ENCODE measurements around the gene NDUFA13.

Gene NDUFA13

DNA sequence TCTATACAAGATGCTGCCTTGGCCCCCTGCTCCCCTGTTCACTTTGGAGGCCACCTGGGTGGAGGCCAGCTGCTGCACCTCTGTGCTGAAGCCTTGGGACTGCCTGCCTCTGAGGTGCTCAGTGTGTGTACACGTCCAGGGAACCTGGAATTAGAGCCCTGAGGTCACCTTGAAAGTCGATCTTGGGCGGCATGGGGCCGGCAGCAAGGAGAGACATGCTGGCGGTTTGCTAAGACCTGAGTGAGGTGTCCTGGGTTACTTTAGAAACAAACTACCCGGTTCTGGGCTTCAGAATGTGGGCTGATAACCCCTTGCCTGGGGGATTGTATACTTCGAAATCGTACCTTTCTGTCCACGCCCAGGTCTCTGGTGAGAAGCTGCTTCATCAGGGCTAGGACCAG lies 26.2 kb upstream of the NDUFA13 start:
- no peak for DNase-seq

DNA sequence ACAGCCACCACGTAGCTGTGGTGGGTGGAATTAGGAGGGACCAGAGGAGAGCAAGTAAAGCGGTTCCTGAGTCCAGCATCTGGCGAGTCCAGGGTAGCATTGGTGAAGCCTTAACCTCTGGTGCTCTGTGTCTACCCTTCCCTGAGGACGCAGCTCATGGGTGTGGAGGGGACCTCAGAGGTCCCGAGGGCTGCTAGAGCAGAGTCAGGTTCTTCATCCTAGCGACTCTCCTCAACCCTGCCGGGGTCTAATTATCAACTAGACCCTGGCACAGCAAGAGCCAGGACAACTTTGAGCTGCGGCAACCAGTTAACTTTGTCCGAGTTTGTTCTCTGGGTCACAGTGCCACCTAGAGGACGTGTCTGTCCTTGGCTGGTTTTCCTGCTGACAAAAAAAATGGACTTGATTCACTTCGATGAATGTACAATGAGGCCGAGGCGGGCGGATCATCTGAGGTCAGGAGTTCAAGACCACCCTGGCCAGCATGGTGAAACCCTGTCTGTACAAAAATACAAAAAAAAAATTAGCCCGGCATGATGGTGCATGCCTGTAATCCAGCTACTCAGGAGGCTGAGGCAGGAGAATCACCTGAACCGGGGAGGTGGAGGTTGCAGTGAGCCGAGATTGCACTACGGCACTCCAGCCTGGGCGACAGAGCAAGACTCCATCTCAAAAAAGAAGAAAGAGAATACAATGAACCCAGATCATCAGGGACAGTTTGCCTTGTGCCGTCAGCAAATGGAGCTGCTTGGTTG lies 25.6 kb upstream of the NDUFA13 start:
- peak; percentile 79 for DNase-seq

DNA sequence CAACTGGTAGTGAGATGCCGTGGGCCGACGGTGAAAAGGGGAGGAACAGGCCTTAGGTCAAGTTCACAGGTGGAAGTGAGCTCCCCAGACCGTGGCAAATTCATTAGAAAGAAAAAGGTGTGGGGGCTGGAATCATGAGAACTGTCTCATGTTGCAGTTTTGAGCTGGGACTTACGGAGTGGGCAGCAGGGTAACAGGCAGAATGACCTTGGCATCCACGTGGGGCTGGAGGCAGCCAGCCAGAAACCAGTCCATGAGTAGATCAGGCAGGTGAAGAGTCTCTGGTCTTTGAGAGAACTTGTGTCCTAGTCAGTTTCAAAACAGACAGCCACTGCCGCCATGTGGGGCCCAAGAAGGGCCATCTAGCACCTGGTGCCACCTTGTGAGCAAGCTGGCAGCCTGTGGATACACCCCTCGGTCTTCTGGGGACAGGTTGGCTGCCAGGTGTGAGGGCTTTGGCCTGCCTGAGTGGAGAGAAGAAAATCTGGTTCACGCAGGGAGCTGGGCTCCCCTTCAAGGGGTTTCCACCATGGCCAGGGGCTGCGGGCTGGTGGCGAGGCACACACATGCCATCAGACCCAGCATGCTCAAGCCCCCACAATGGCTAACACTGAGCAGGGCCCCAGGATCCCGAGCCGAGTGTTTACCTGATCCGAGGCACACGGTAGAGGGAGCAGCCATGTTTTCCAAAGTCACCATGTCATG lies 24.6 kb upstream of the NDUFA13 start:
- DNase-seq: no peak

DNA sequence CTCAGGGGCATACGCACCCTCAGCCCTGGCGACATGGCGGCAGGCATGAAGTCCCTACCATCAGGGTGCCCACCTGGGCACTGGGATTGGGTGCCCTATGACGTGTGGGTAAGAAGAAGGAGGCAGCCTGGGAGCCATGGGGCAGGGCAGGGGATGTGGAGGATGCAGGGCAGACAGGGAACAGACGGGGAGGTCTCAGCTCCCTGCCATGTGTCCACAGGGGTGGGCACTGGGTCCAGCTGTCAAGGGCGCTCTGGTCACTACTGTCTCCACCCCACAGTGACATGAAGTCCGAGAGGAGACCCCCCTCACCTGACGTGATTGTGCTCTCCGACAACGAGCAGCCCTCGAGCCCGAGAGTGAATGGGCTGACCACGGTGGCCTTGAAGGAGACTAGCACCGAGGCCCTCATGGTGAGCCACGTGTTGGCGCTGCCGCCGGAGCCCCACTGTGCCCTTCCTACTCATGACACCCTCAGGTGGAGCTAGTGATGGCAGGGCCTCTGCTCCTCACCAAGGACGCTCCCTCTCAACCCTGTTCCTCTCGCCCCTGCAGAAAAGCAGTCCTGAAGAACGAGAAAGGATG lies 23.9 kb upstream of the NDUFA13 start:
- no peak for DNase-seq

GRCh38 chr19:19493841-19494546 lies 22.0 kb upstream of the NDUFA13 start:
- DNase-seq: no peak

- DNase-seq: no peak
Observed at GRCh38 chr19:19495614-19496603, 20.1 kb upstream of the NDUFA13 start.

GRCh38 chr19:19498255-19498991 lies 17.6 kb upstream of the NDUFA13 start:
- no peak for DNase-seq

- no peak for DNase-seq
Observed at GRCh38 chr19:19499272-19499995, 16.6 kb upstream of the NDUFA13 start.

DNA sequence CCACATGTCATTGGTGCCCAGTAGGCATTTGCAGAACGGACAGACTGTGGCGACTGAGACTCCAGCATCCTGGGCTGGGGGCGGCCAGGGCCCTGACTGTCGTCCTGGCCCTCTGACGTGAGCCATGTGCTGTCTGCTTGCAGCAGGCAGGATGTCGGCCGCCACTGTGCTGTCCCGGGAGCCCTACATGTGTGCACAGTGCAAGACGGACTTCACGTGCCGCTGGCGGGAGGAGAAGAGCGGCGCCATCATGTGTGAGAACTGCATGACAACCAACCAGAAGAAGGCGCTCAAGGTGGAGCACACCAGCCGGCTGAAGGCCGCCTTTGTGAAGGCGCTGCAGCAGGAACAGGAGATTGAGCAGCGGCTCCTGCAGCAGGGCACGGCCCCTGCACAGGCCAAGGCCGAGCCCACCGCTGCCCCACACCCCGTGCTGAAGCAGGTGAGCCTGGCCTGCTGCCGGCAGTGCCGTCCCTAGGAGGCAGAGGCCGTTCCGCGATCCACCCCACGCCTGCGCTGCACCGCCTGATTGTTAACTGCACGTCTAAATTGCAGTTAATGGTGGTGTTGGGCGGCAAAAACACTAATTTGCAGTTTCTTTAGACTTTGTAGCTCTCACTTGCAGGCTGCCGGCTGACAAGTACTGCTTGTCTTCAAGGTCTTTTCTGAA lies 14.9 kb upstream of the NDUFA13 start:
- no peak for DNase-seq

- no peak for DNase-seq
Observed at GRCh38 chr19:19501798-19502197, 14.2 kb upstream of the NDUFA13 start.

DNA sequence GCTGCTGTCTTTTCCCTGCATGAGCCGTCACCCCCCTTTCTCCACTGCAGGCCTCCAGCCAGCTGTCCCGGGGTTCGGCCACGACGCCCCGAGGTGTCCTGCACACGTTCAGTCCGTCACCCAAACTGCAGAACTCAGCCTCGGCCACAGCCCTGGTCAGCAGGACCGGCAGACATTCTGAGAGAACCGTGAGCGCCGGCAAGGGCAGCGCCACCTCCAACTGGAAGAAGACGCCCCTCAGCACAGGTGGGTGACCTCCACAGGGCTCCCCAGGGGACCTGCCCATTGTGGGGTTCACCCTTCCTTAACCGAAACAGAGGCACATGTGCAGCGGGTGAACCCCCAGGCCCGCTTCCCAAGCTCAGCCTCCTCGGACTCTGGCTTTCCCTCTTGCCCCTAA lies 13.7 kb upstream of the NDUFA13 start:
- DNase-seq: no peak

DNA sequence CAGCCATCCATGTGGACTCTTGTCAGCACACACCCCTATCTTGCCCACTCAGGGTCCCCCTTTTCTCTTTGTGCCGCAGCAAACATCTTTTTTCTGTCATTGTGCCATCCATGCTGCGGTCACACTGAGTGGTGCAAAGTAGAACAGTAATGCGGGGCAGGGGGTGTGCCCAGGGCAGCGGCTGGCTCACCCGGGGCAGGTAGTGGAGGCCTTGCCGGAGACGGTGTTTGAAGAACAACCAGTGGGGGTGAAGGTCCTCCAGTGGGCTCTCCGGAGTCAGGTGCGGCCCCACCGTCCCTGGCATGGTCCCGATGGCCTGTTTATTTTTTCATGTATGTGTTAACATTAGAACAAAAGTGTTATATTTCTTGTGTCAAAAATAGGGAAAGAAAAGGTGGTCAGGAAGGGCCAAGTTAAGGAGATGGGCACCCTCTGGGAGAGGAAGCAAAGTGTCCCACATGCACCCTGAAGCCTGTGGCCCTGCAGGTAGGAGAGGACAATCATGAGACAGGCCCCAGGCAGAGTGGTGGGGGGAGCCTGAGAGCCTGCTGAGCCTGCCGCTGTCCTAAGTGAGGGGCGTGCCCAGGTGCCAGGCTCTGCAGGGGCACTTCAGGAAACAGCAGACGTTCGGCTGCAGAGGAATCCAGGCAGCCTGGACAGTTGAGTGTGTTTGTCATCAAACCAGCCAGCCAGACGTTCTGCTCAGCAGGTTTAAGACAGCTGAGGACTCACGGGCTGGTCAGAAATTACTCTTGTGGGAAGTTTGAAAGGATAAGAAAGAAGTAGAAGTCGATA lies 13.0 kb upstream of the NDUFA13 start:
- DNase-seq: no peak

DNA sequence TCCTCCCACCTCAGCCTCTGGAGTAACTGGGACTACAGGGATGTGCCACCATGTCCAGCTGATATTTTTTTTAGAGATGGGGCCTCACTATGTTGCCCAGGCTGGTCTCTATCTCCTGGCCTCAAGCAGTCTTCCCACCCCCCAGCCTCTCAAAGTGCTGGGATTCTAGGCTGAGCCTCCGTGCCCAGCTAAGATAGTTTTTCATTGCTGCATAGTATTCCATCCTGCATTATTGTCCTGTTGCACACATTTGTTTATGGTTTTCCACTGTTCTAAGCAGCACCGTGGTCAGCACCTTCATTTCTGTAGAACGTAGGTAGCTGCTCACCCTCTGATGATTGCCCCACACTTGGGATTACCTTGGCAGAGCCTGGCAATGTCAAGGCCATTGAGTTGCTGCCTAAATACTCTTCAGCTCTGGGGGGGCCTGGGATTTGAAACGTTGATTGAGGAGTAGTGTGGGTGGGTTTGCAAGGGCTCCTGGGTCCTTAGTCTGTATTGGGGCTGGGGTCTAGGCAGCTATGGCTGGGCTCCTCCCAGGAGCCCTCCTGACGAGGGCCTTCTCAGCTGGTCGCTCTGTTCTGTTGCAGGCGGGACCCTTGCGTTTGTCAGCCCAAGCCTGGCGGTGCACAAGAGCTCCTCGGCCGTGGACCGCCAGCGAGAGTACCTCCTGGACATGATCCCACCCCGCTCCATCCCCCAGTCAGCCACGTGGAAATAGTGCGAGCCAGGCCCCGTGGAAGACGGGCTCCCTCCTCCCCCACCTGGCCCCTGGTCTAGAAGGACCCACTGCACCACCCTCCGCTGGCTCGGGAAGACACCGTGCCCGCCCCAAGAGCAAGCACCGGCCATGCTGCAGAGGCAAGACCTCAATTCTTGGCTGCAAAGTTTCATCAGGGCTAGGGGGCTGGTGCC lies 11.0 kb upstream of the NDUFA13 start:
- DNase-seq: no peak

GRCh38 chr19:19505669-19506326 lies 10.2 kb upstream of the NDUFA13 start:
- DNase-seq: no peak

DNA sequence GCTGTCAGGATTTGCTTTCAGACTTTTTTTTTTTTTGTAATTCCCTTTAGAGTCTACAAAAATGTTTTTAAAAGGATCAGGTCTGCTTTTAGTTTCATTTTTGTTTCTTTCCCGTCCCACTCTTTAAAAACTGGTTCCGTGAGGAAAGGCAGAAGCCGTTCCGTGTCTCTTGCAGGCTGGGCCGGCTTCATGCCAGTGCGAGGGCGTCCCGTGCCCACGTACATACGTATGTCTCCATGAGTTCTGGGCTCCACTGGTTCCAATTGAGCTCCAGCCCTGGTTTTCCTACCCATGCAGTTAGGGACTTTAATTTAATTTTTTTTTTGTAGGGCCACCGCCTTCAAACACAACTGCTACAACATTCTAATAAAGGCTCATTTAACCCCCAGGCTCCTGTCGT lies 9.4 kb upstream of the NDUFA13 start:
- DNase-seq: no peak

- no peak for DNase-seq
Observed at GRCh38 chr19:19507354-19507753, 8.7 kb upstream of the NDUFA13 start.

DNA sequence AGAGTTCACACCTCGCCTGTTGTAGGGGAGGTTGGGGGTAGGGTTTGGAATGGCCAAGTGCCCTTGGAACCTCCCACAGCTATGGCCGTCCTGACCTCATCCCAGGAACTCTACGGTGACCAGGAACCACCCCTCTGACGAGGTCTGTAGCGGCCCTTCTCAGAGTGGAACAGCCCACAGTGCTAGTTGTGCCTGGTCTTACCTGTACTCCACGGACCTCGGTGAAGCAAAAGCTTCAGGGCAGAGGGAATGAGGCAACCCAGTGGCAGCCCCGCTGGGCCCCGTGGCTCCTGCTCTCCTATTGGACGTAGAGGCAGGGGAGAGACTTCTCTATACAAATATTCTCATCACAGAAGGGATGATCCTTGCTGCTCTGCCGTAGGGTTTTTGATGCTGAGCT lies 7.8 kb upstream of the NDUFA13 start:
- DNase-seq: no peak

DNA sequence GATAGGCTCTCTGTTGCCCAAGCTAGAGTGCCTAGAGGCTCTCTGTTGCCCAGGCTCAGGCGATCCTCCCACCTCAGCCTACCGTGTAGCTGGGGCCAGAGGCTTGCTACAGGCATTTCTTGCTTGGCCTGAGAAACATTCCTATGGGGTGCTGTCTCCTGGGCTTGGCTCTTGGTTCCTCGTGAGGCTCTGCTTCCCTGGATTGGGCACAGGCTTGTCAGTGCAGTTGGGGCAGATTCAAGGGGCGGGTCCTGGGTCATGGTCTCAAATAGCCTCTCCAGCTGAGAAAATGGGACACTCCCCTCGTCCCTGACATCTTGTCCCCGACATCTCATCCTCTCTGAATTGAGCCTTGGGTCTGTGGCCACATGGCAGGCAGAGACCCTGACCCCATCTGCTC lies 5.6 kb upstream of the NDUFA13 start:
- no peak for DNase-seq
